Adrenal gland (tissue), 5 donors: ENCODE results near the gene MARK2.

Source experiments
- POLR2A ChIP-seq, 2 donors: fragments of 450-650 bp; IDR thresholded peaks; one replicate each; pipeline ENCODE4 v1.6.1; 2017; ENCODE audit warnings: antibody characterized with exemption in 2 of 2, mild to moderate bottlenecking in 2 of 2, moderate library complexity in 1 of 2
- TF ChIP-seq, protein P1 (sequence below), 6 experiments: fragments of 450-650 bp in 4 of 6; fragments of 200-600 bp in 2 of 6; sonication (generic) in 1 of 6; IDR thresholded peaks; 1 replicate in 5 of 6; 2 replicates in 1 of 6; pipeline versions ENCODE4 v1.5.1 to v1.8.0; 2016 to 2021; ENCODE audit warnings: antibody characterized with exemption in 6 of 6, mild to moderate bottlenecking in 2 of 6, moderate library complexity in 1 of 6
- donor health status: DM: no; HTN: no; CAD: no.

DNA sequence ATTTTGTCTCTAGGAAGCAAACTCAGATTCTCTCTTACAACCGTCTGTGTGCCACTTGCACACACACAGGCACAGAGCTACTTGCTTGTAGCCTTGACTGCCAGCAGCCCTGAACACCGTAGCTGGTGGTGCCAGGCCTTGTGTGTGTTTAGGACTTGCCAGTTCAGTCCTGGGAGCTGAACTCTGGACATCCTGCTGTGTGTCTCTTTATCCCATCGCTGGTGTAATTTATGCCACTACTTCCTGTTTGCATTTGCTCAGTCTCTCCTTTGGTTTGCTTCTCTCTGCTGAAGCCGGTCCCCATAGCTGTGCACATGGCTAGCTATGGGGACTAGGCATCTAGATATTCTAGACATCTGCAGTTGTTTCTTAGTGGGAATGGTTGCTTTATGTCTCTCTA is 24.0 kb downstream of the MARK2 start:
- TF ChIP-seq, protein P1, sequence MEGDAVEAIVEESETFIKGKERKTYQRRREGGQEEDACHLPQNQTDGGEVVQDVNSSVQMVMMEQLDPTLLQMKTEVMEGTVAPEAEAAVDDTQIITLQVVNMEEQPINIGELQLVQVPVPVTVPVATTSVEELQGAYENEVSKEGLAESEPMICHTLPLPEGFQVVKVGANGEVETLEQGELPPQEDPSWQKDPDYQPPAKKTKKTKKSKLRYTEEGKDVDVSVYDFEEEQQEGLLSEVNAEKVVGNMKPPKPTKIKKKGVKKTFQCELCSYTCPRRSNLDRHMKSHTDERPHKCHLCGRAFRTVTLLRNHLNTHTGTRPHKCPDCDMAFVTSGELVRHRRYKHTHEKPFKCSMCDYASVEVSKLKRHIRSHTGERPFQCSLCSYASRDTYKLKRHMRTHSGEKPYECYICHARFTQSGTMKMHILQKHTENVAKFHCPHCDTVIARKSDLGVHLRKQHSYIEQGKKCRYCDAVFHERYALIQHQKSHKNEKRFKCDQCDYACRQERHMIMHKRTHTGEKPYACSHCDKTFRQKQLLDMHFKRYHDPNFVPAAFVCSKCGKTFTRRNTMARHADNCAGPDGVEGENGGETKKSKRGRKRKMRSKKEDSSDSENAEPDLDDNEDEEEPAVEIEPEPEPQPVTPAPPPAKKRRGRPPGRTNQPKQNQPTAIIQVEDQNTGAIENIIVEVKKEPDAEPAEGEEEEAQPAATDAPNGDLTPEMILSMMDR (IDR thresholded peaks at IDR 0.05) = no peak
- no peak for TF ChIP-seq POLR2A (IDR thresholded peaks at IDR 0.05)
